Chondrocyte (in vitro differentiated cells): Measurements from ENCODE around the gene ST6GALNAC4. TPM values are rescaled to one million over a fixed set of nuclear protein-coding genes. Genes with fewer than 3 reads are reported as not detected.

Experiments used
- DNase-seq: peaks from one replicate; pipeline ENCODE4 v3.0.0; 2021; ENCODE audit warnings: mixed read lengths, low spot score
- H3K27ac Mint-ChIP-seq: one replicate; pipeline ENCODE4 v1.8.0; 2021; ENCODE audit warnings: mild to moderate bottlenecking, moderate library complexity, mixed read lengths; ENCODE audit not compliant: unreplicated experiment
- H3K27me3 Mint-ChIP-seq: 2 replicates; pipeline ENCODE4 v1.8.0; 2021; ENCODE audit warnings: low read depth, mixed read lengths
- H3K36me3 Mint-ChIP-seq: 2 replicates; pipeline ENCODE4 v1.8.0; 2021; ENCODE audit warnings: low read depth, mixed read lengths
- H3K4me1 Mint-ChIP-seq: 2 replicates; pipeline ENCODE4 v1.8.0; 2021; ENCODE audit warnings: low read depth, mild to moderate bottlenecking, mixed read lengths
- H3K4me3 Mint-ChIP-seq: one replicate; pipeline ENCODE4 v1.8.0; 2021; ENCODE audit warnings: mild to moderate bottlenecking, moderate library complexity, mixed read lengths; ENCODE audit not compliant: unreplicated experiment
- H3K9me3 Mint-ChIP-seq: 2 replicates; pipeline ENCODE4 v1.8.0; 2021; ENCODE audit warnings: low read depth, mixed read lengths
- total RNA-seq: library from RNA; stranded (reverse); gene quantifications from 3 replicates; pipeline ENCODE4 v1.2.1, GENCODE V29; 2021
- TF ChIP-seq, protein P1 (sequence below): fragments of 200-600 bp; sonication (generic); IDR thresholded peaks from 2 replicates; pipeline ENCODE4 v1.5.0; 2021; ENCODE audit warnings: antibody characterized with exemption, mild to moderate bottlenecking, moderate library complexity

Gene ST6GALNAC4
- total RNA-seq, 1 donor from 2014 or later, result 25.5 TPM

DNA sequence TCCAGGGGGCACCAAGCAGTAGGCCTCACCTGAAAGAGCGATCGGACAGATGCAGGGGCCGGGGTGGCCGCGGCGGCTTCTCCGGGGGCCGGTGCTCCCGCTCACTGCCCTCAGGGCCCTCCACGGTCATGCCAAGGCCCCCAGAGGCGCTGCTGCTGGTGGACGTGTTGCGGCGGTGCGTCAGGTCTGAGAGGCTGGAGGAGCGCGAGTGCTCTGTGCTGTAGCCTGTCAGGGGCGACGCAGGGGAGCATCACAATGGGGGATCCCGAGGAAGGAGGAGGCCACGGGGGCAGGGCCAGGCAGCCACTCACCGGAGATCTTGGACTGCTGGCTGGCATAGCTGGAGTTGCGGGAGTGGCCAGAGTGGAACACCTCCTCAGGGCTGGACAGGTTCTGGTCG is 28.5 kb upstream of the ST6GALNAC4 start:
- H3K9me3 Mint-ChIP-seq, result no peaks in the 10 kb centered on the region
- DNase-seq, result no peak
- TF ChIP-seq, protein P1, sequence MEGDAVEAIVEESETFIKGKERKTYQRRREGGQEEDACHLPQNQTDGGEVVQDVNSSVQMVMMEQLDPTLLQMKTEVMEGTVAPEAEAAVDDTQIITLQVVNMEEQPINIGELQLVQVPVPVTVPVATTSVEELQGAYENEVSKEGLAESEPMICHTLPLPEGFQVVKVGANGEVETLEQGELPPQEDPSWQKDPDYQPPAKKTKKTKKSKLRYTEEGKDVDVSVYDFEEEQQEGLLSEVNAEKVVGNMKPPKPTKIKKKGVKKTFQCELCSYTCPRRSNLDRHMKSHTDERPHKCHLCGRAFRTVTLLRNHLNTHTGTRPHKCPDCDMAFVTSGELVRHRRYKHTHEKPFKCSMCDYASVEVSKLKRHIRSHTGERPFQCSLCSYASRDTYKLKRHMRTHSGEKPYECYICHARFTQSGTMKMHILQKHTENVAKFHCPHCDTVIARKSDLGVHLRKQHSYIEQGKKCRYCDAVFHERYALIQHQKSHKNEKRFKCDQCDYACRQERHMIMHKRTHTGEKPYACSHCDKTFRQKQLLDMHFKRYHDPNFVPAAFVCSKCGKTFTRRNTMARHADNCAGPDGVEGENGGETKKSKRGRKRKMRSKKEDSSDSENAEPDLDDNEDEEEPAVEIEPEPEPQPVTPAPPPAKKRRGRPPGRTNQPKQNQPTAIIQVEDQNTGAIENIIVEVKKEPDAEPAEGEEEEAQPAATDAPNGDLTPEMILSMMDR, result no peak
- peaks cover 21% of the 10 kb centered on the region for H3K36me3 Mint-ChIP-seq
- H3K27ac Mint-ChIP-seq, result no peak overlapping the region
- H3K27me3 Mint-ChIP-seq, result no peaks in the 10 kb centered on the region
- no peak overlapping the region for H3K4me3 Mint-ChIP-seq
- peaks cover 17% of the 10 kb centered on the region for H3K4me1 Mint-ChIP-seq

- peaks cover 17% of the 10 kb centered on the region for H3K4me1 Mint-ChIP-seq
- H3K27ac Mint-ChIP-seq, result no peak overlapping the region
- DNase-seq, result no peak
- TF ChIP-seq, protein P1, result no peak
- no peaks in the 10 kb centered on the region for H3K27me3 Mint-ChIP-seq
- H3K9me3 Mint-ChIP-seq, result no peaks in the 10 kb centered on the region
- no peak overlapping the region for H3K4me3 Mint-ChIP-seq
- H3K36me3 Mint-ChIP-seq, result peaks cover 24% of the 10 kb centered on the region
Observed at GRCh38 chr9:127944586-127945218, 27.9 kb upstream of the ST6GALNAC4 start.

DNA sequence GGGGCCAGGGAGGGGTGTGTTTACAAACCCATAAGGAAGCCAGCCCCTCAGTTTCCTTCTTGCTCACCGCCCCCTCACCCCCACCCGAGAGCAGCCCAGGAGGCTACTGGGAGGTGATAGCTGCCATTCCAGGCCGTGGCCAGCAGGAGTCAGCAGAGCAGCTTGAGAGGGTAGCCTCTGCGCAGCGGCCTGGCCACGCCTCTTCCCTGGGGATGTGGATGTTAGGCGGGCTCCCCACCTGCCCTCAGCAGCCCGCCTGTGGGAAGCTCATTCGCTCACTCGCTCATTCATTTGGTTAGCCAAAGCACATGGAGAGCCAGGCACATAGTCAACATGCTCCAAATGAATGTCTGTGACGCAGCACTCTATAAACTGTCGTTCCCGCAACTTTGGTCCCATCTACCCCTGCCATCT is 26.9 kb upstream of the ST6GALNAC4 start:
- Mint-ChIP-seq H3K36me3 (peaks cover 24% of the 10 kb centered on the region), H3K27me3 (no peaks in the 10 kb centered on the region), H3K4me3 (no peak overlapping the region), H3K9me3 (no peaks in the 10 kb centered on the region), H3K4me1 (peaks cover 17% of the 10 kb centered on the region), H3K27ac (peak overlapping the region; percentile 51)
- DNase-seq, result no peak
- TF ChIP-seq, protein P1, result peak; percentile 90

DNA sequence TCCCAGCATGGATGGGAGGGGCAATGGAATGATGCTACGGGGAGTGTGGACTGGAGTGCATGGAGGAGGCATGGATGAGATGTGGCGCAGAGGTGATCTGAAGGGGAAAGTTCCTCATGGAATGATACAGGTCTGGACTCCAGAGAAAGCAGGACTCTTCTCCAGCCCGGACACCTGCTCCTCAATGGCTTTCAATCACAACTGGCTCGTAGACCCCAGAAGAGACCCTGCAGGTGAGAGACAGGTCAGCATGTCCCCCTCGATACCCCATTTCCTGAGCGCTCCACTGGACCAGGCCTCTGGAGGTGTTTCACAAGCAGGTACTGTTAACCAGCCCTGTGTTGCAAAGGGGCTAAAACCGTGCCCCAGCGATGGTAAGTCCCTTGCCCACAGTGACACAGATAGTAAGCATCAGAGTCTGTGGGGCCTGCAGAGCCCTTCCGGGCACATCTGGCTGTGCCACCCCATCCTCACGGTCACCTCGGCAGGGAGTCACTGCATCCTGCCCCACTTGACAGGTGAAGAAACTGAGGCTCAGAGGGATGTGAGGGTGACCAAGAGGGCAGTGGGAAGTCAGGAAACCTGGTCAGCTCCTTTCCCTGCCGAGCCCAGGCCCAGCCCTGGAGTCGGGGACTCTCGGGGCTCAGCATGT is 26.3 kb upstream of the ST6GALNAC4 start:
- no peaks in the 10 kb centered on the region for H3K9me3 Mint-ChIP-seq
- peaks cover 21% of the 10 kb centered on the region for H3K36me3 Mint-ChIP-seq
- no peak for DNase-seq
- H3K27me3 Mint-ChIP-seq, result no peaks in the 10 kb centered on the region
- no peak overlapping the region for H3K27ac Mint-ChIP-seq
- TF ChIP-seq, protein P1, result peak; percentile 15
- peaks cover 17% of the 10 kb centered on the region for H3K4me1 Mint-ChIP-seq
- H3K4me3 Mint-ChIP-seq, result no peak overlapping the region

- no peaks in the 10 kb centered on the region for H3K27me3 Mint-ChIP-seq
- peaks cover 22% of the 10 kb centered on the region for H3K4me1 Mint-ChIP-seq
- no peak overlapping the region for H3K27ac Mint-ChIP-seq
- H3K4me3 Mint-ChIP-seq, result no peak overlapping the region
- no peak for DNase-seq
- TF ChIP-seq, protein P1, result peak; percentile 86
- peaks cover 21% of the 10 kb centered on the region for H3K36me3 Mint-ChIP-seq
- no peaks in the 10 kb centered on the region for H3K9me3 Mint-ChIP-seq
Observed at GRCh38 chr9:127942216-127943010, 25.6 kb upstream of the ST6GALNAC4 start.
